ENCODE data around the gene TSPYL4.
"Not testable (repeated sequence)": the region's sequence is repeated elsewhere in the genome, so short reads cannot be mapped to it uniquely, and the experiment has no call there.

TSPYL4 gene

GRCh38 chr6:116253505-116254296, at the start of gene TSPYL4:
TSPYL4 (minus strand) TSS chr6:116254075; CDS start chr6:116254008, 67 bp downstream.
- peak within 1 kb of the TSS; percentile 81 for H3K27ac ChIP-seq
- peak; percentile 78 for DNase-seq (ENCODE audit: low read depth, low spot score)

GRCh38 chr6:116301104-116301503, 47.2 kb upstream of the TSPYL4 start:
- no peak overlapping the region for H3K27ac ChIP-seq
- DNase-seq (ENCODE audit: low read depth, low spot score), result no peak

GRCh38 chr6:116300566-116300965, 46.7 kb upstream of the TSPYL4 start:
- no peak for DNase-seq (ENCODE audit: low read depth, low spot score)
- no peak overlapping the region for H3K27ac ChIP-seq

GRCh38 chr6:116298973-116299372, 45.1 kb upstream of the TSPYL4 start:
- no peak for DNase-seq (ENCODE audit: low read depth, low spot score)
- H3K27ac ChIP-seq, result no peak overlapping the region

GRCh38 chr6:116298273-116298672, 44.4 kb upstream of the TSPYL4 start:
- no peak for DNase-seq (ENCODE audit: low read depth, low spot score)
- no peak overlapping the region for H3K27ac ChIP-seq

GRCh38 chr6:116292553-116292952, 38.7 kb upstream of the TSPYL4 start:
- no peak overlapping the region for H3K27ac ChIP-seq

GRCh38 chr6:116291701-116292396, 38.0 kb upstream of the TSPYL4 start:
- DNase-seq (ENCODE audit: low read depth, low spot score), result no peak
- no peak overlapping the region for H3K27ac ChIP-seq

More at GRCh38 chr6:116292553-116292952, 38.7 kb upstream of the TSPYL4 start:
- no peak for DNase-seq (ENCODE audit: low read depth, low spot score)

GRCh38 chr6:116290799-116291198, 36.9 kb upstream of the TSPYL4 start:
- DNase-seq (ENCODE audit: low read depth, low spot score), result no peak
- no peak overlapping the region for H3K27ac ChIP-seq

- DNase-seq (ENCODE audit: low read depth, low spot score), result no peak
- H3K27ac ChIP-seq, result no peak overlapping the region
These were observed 36.0 kb upstream of the TSPYL4 start for GRCh38 chr6:116289876-116290275.

GRCh38 chr6:116287689-116288282, 33.9 kb upstream of the TSPYL4 start:
- peak overlapping the region; percentile 67 for H3K27ac ChIP-seq
- no peak for DNase-seq (ENCODE audit: low read depth, low spot score)

GRCh38 chr6:116286773-116287358, 33.0 kb upstream of the TSPYL4 start:
- DNase-seq (ENCODE audit: low read depth, low spot score), result no peak
- peak overlapping the region; percentile 67 for H3K27ac ChIP-seq

- not testable (repeated sequence) for H3K27ac ChIP-seq; DNase-seq (ENCODE audit: low read depth, low spot score)
These were observed 31.1 kb upstream of the TSPYL4 start for GRCh38 chr6:116284984-116285383.

GRCh38 chr6:116283191-116283590, 29.3 kb upstream of the TSPYL4 start:
- no peak overlapping the region for H3K27ac ChIP-seq
- no peak for DNase-seq (ENCODE audit: low read depth, low spot score)

GRCh38 chr6:116282698-116283097, 28.8 kb upstream of the TSPYL4 start:
- no peak for DNase-seq (ENCODE audit: low read depth, low spot score)

GRCh38 chr6:116280933-116281316, 27.1 kb upstream of the TSPYL4 start:
- H3K27ac ChIP-seq, result no peak overlapping the region
- DNase-seq (ENCODE audit: low read depth, low spot score), result no peak

More at GRCh38 chr6:116282698-116283097, 28.8 kb upstream of the TSPYL4 start:
- no peak overlapping the region for H3K27ac ChIP-seq

GRCh38 chr6:116280161-116280932, 26.5 kb upstream of the TSPYL4 start:
- no peak for DNase-seq (ENCODE audit: low read depth, low spot score)
- peak overlapping the region; percentile 94 for H3K27ac ChIP-seq

GRCh38 chr6:116279232-116280160, 25.6 kb upstream of the TSPYL4 start, which contains the start of gene TSPYL1:
TSPYL1 (minus strand) TSS chr6:116279930; CDS start chr6:116279830, 100 bp downstream.
- peak within 1 kb of the TSS; percentile 94 for H3K27ac ChIP-seq
- DNase-seq (ENCODE audit: low read depth, low spot score), result peak; percentile 83

- H3K27ac ChIP-seq, result peak overlapping the region; percentile 94
- no peak for DNase-seq (ENCODE audit: low read depth, low spot score)
These were observed 25.0 kb upstream of the TSPYL4 start for GRCh38 chr6:116278854-116279231.

GRCh38 chr6:116278481-116278829, 24.6 kb upstream of the TSPYL4 start:
- no peak for DNase-seq (ENCODE audit: low read depth, low spot score)
- H3K27ac ChIP-seq, result peak overlapping the region; percentile 94

All from epithelial cell of prostate (primary cell).